Stimulated activated CD4-positive, alpha-beta T cell treated with anti-CD3 and anti-CD28 coated beads, Interleukin-1b, Interleukin-23, amount 100 ng/mL, for 4 hours (primary cell): ENCODE measurements around the gene RSPH1.
"Not testable (repeated sequence)": the region's sequence is repeated elsewhere in the genome, so short reads cannot be mapped to it uniquely, and the experiment has no call there.

ENCODE experiments used
- DNase-seq, 2 donors: peaks; one replicate each; pipeline ENCODE4 v3.0.0-alpha.2; 2020; ENCODE audit warnings: low read depth in 2 of 2

Gene RSPH1

GRCh38 chr21:42489006-42489563, 6.9 kb downstream of the RSPH1 start:
- no peak for DNase-seq

- DNase-seq, result no peak
Measured at GRCh38 chr21:42486531-42486930, 9.5 kb downstream of the RSPH1 start.

- DNase-seq, result no peak
Measured at GRCh38 chr21:42486072-42486471, 10.0 kb downstream of the RSPH1 start.

- DNase-seq, result no peak
Measured at GRCh38 chr21:42484966-42485365, 11.1 kb downstream of the RSPH1 start.

- no peak for DNase-seq
Measured at GRCh38 chr21:42481169-42481568, 14.9 kb downstream of the RSPH1 start.

- no peak for DNase-seq
Measured at GRCh38 chr21:42480736-42481135, 15.3 kb downstream of the RSPH1 start.

- DNase-seq, result no peak
Measured at GRCh38 chr21:42479582-42479981, 16.4 kb downstream of the RSPH1 start.

GRCh38 chr21:42478504-42478903, 17.5 kb downstream of the RSPH1 start:
- DNase-seq, result no peak

GRCh38 chr21:42476388-42477331, 19.4 kb downstream of the RSPH1 start:
- DNase-seq, result no peak

- DNase-seq, result no peak
Measured at GRCh38 chr21:42475526-42476387, 20.3 kb downstream of the RSPH1 start.

- no peak for DNase-seq
Measured at GRCh38 chr21:42475036-42475435, 21.0 kb downstream of the RSPH1 start.

GRCh38 chr21:42474043-42474831, 21.8 kb downstream of the RSPH1 start:
- DNase-seq, result no peak

- DNase-seq, result no peak
Measured at GRCh38 chr21:42473498-42474042, 22.5 kb downstream of the RSPH1 start.

- no peak for DNase-seq
Measured at GRCh38 chr21:42472521-42472920, 23.5 kb downstream of the RSPH1 start.

GRCh38 chr21:42471716-42472330, 24.2 kb downstream of the RSPH1 start:
- DNase-seq, result no peak

GRCh38 chr21:42471206-42471605, 24.8 kb downstream of the RSPH1 start:
- DNase-seq, result no peak

- not testable (repeated sequence) for DNase-seq
Measured at GRCh38 chr21:42469726-42470125, 26.3 kb downstream of the RSPH1 start.

- DNase-seq, result no peak
Measured at GRCh38 chr21:42469272-42469671, 26.8 kb downstream of the RSPH1 start.

GRCh38 chr21:42468491-42469131, 27.4 kb downstream of the RSPH1 start:
- DNase-seq, result no peak
